NCI-H128 (cell line): ENCODE results near the gene ANKRD10.
"Not testable (repeated sequence)": the region's sequence is repeated elsewhere in the genome, so short reads cannot be mapped to it uniquely, and the experiment has no call there.

Experiments used
- DNase-seq: peaks from one replicate; lab custom pipeline; 2025; ENCODE audit not compliant: unreplicated experiment; lab: John Stamatoyannopoulos, UW

Gene ANKRD10

GRCh38 chr13:110915057-110915873 is at the start of gene ANKRD10:
TSS of gene ANKRD10 (minus strand) at chr13:110915069. CDS start at chr13:110914934, 135 bp downstream.
- DNase-seq: peak; percentile 97

GRCh38 chr13:110964229-110965037 is 49.6 kb upstream of the ANKRD10 start:
- no peak for DNase-seq

- DNase-seq: no peak
These were observed 48.7 kb upstream of the ANKRD10 start for GRCh38 chr13:110963554-110963970.

DNA sequence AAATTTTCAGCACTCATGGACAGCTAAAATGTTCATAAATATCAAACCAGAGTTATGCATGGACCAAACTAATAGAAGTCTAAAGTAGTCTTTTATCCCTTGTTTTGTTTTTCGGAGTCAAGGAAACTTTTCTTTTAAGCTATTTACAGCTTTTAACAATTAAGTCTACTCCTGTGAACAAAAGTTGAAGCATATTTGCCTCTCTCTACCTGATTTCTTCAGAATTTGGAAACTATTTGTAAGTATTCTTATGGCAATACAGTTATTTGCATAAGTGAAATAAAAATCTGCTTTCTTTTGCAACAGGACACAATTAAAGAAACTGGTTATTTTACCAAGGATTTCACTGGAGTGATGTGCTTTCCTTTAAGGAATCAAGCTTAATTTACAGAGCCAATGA is 47.1 kb upstream of the ANKRD10 start:
- no peak for DNase-seq

- DNase-seq: no peak
These were observed 45.3 kb upstream of the ANKRD10 start for GRCh38 chr13:110960204-110960603.

DNA sequence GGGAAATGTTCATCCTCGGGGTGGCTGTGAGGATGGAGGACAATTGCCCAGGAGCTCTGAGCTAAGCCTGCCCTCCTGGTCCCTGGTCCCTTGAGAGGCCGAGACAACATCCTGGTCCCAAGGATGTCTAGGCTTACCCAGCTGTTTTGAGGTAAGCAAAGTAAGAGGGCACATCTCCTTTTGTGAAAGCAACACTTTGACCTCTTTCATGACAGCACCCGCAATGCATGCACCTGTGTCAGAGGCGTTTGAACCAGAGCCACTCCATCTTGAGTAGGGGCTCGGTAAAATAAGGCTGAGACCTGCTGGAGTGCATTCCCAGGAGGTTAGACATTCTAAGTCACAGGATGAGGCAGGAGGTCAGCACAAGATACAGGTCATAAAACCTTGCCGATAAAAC is 43.1 kb upstream of the ANKRD10 start:
- no peak for DNase-seq

DNA sequence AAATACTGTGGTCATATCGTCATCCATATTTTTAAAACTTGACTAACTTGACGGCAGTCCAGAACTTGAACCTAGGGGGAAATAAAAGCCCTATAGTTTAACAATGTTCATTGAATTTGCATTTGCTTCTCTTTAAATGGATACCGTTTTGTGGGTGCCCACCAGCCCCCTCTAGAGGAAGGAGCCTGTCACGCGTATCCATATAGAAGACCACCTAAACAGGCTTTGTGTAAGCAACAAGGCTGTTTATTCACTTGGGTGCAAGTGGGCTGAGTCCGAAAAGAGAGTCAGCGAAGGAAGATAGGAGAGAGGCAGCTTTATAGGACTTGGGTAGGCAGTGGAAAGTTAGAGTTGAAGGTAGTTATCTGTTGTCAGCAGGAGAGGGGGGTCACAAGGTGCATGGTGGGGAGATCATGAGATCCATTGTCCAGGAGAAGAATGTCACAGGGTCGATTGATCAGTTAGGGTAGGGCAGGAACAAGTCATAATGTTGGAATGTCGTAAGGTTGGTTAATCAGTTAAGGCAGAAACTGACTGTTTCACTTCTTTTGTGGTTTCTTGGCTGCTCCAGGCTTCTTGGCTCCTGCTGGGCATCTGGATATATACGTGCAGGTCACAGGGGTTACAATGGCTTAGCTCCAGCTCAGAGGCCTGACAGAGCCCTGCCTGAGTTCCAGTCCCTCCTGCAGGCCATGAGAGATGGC is 42.5 kb upstream of the ANKRD10 start:
- DNase-seq: no peak

- DNase-seq: not testable (repeated sequence)
These were observed 41.3 kb upstream of the ANKRD10 start for GRCh38 chr13:110956216-110956615.

DNA sequence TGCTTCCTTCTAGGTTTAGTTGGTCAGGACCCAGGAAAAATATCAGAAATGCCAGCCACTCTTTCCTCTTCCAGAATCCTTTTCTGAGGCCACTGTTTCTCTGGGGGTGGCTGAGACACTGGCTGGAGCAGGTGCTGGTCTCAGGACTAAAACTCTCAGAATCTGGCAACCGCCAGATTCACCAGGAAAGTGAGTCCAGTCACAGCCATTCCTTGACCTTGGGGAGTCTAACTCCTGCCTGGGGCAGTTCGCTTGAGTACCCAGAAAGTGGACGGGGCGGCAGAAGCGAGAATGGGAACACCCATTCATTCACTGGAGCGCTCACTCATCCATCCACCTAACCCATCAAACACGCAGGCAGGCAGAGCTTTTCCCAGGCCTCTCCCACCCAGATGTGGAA is 40.7 kb upstream of the ANKRD10 start:
- not testable (repeated sequence) for DNase-seq

DNA sequence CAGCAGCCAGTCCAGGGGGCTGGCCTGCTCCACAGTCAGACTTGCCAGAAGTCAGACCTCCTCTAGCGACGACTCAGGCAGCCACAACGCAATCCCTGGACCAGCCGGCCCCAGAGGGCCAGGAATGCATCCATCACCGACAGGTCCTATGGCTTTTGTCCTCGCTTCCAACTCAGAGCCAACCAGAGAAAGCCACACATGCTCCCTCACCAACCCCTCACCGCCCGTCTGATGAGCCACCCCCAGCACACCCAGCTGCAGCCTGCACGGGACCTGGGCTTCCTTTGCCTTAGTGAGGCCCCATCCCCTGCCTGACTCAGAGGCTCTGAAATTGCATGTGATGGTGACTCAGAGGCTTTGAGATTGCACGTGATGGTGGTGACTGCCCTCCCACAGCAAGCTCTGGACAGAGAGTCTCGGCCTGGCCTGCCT is 40.2 kb upstream of the ANKRD10 start:
- DNase-seq: not testable (repeated sequence)

DNA sequence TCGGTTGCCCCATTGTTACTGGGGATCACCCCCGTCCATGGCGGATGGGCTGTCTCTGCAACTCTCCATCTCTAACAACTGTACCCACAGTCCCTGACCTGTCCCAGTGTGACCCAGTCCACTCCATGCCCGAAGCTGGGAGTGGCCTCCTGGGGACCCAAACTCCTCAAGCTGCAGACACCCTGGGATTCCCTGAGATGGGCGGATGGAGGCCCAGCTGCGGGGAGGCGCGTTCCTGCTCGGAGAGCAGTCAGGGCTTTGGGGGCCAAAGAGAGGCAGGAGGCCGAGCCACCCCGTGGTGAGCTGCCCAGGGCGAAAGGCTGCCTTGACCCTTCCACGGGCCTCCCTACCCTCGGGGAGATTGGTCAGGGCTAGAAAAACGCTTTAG is 39.7 kb upstream of the ANKRD10 start:
- DNase-seq: not testable (repeated sequence)

- DNase-seq: no peak
These were observed 39.1 kb upstream of the ANKRD10 start for GRCh38 chr13:110953833-110954532.

GRCh38 chr13:110953416-110953815 is 38.5 kb upstream of the ANKRD10 start:
- DNase-seq: no peak

GRCh38 chr13:110952135-110952534 is 37.3 kb upstream of the ANKRD10 start:
- not testable (repeated sequence) for DNase-seq

DNA sequence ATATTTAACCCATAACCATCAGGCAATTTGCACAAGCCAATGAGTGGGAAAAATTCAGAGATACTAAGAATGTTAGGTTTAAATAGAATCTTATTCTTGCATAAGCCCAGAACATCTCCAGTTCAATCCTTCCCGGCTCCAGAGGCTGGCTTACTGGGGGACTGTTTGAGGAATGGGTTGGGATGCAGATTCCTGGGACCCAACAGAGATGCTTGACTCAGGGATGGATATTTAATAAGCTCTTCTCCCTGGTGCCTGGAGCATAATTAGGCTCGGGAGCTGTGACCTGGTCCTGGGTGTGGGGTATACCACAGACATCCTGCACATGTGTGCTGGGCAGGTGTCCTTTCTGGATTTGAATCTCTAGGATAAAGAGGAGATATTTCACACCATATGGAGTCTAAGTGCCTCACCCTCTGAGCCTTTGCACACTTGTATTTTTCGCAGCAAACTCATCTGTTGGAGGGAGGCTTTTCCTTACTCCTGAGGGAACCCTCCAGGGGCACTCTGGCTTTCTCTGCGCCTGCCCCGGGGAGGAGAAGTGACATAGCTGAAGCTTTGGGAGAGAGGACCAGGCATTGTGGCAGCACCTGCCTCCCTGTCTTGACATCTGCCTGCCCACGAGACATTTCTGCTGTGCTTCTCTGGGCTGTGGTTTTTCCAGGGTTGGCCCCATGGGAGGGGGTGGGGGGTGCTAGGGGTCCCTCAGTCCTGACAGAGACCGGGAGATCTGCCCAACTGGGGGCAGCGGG is 36.1 kb upstream of the ANKRD10 start:
- DNase-seq: no peak

DNA sequence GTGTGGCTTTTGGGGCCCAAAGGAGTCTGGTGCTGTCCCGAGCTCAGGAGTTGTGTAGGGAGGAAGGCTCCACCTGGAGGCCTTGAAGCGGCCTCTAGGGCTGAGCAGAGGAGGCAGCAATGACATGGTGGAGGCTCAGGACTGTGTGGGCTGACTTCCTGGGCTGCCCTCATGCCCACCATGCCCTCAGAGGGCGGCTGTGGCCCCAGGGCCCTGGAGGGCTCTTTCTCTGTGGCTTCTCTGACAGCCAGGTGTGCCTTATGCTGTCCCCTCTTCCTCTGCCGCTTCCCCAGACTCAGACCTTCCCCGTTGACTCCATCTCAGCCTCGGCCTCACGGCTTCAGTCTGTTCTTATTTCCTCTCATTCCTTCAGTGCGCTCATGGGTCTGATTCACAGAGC is 35.5 kb upstream of the ANKRD10 start:
- DNase-seq: no peak

- no peak for DNase-seq
These were observed 34.8 kb upstream of the ANKRD10 start for GRCh38 chr13:110949628-110950027.

DNA sequence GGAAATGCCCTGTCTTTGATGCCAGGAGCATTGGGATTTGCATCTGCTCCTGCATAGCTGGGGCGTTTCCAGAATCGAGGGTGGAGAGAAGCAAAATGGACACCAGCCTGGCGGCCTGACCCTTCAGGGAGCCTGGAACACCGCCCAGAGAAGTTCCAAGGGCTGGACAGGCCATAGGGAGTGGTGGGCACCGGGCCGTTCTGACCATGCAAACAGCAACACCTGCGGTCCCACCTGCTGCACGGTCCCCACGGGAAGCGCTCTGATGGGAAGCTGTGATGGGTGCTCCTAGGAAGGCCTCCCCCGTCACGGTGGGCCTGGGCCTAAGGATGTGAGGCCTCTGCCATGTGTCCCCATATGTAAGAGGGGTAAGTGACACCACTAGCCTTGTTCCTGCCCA is 34.2 kb upstream of the ANKRD10 start:
- no peak for DNase-seq

DNA sequence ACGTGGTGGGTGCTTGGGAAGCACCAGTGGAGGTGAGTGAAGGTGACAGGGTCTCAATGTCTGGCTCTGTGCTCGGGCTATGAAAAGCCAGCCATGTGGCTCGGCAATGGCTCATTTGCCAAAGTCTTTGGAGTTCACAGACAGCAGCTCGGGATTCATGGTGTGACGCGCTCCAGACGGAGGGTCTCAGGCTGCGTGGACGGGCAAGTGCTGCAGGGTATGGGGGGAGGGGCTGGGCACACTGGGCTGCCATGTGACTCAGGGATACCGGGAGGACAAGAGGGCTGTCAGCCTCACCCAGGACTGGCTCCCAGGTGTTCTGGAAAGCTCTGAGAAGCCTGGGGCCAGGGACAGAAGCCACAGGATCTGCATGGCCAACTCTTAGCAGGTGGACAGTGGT is 32.5 kb upstream of the ANKRD10 start:
- DNase-seq: not testable (repeated sequence)

GRCh38 chr13:110945928-110946570 is 31.2 kb upstream of the ANKRD10 start:
- DNase-seq: no peak
